ENCODE data around the gene MPIG6B.

The MPIG6B gene

GRCh38 chr6:31737315-31737990 lies 14.3 kb downstream of the MPIG6B start:
- TF ChIP-seq TCF12 (IDR thresholded peaks at IDR 0.05; ENCODE audit: low read depth), result no peak
- no peak for TF ChIP-seq EP300 (IDR thresholded peaks at IDR 0.05; ENCODE audit: borderline replicate concordance)
- no peak for TF ChIP-seq CEBPB (IDR thresholded peaks at IDR 0.05)
- no peak for TF ChIP-seq ZBTB7A (IDR thresholded peaks at IDR 0.05; ENCODE audit: low read depth)
- TF ChIP-seq RAD21 (IDR thresholded peaks at IDR 0.05; ENCODE audit: low read depth), result no peak
- TF ChIP-seq CREB1 (IDR thresholded peaks at IDR 0.05; ENCODE audit: low read depth), result no peak
- no peak for TF ChIP-seq USF1 (IDR thresholded peaks at IDR 0.05)
- TF ChIP-seq NFIC (IDR thresholded peaks at IDR 0.05), result no peak
- no peak for TF ChIP-seq EGR1 (IDR thresholded peaks at IDR 0.05)
- no peak for TF ChIP-seq FOXM1 (IDR thresholded peaks at IDR 0.05; ENCODE audit: borderline replicate concordance, low read depth)
- no peak for TF ChIP-seq YY1 (IDR thresholded peaks at IDR 0.05; ENCODE audit: low read depth)
- no peak for TF ChIP-seq REST (IDR thresholded peaks at IDR 0.05; ENCODE audit: low read depth)
- no peak for TF ChIP-seq TAF1 (IDR thresholded peaks at IDR 0.05; ENCODE audit: low read depth)
- TF ChIP-seq TEAD4 (IDR thresholded peaks at IDR 0.05), result no peak
- TF ChIP-seq, protein P1, sequence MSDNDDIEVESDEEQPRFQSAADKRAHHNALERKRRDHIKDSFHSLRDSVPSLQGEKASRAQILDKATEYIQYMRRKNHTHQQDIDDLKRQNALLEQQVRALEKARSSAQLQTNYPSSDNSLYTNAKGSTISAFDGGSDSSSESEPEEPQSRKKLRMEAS (IDR thresholded peaks at IDR 0.05), result no peak

DNA sequence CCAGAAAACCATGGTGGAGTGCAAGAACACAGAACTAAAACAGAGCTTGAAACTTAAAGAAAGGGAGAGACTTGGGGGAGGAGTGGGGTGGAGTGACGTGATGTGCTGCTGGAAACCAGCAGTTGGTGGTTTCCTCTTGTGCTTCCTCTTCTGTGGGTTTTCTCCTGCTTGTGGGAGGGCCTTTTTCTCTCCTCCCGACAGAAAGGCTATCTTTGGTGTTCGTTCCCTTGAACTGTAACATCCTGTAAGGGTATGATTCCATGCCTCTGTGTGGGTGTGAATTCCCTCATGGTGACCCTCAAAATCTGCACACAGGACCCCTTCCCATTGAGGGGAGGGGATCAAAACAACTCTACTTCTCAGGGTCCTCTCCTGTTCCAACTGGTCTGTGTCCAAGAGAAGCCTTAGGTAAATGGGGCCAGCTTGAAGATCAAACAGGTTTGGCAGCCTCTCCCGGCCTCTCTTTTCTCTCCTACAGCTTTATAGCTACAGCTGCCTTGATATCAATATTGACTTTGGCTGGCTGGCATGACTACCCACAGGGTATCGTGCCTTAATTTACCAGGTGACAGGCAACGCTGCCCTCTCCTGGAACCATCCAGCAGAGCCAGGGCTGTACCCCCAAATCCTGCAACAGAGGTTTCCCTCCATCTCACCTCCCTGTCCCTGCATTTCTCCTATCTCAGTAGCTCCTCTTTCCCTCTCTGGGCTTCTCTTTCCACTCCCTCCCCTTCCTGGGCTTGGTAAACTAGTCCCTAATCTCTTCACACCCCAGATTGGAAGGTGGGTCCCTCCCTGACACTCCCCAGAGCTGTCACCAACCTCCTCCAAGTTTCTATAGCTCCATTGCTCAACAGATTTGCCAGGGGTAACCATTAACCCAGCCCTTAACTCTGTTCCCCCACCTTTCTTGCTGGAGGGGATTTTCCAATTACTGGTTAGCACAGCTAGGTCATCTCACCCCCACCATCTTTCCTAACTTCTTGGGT lies 15.1 kb downstream of the MPIG6B start:
- TF ChIP-seq RAD21 (IDR thresholded peaks at IDR 0.05; ENCODE audit: low read depth), result peak; percentile 50; the same call in 1 of the 2 replicates
- TF ChIP-seq NFIC (IDR thresholded peaks at IDR 0.05), result no peak

GRCh38 chr6:31739639-31740396 lies 16.6 kb downstream of the MPIG6B start, which contains the start of gene MSH5:
Gene MSH5, plus strand, starts transcription at chr6:31740005. Its CDS starts 462 bp downstream, at chr6:31740467.
- TF ChIP-seq USF1 (IDR thresholded peaks at IDR 0.05), result peak; percentile 47
- TF ChIP-seq NFIC (IDR thresholded peaks at IDR 0.05), result peak; percentile 32
- peak; percentile 87 for TF ChIP-seq YY1 (IDR thresholded peaks at IDR 0.05; ENCODE audit: low read depth)
- TF ChIP-seq TEAD4 (IDR thresholded peaks at IDR 0.05), result peak; percentile 17; the same call in 1 of the 2 replicates
- 0 out of 2 replicates have a peak, but pooled peaks have one; percentile 18 for TF ChIP-seq EGR1 (IDR thresholded peaks at IDR 0.05)
- no peak for TF ChIP-seq RAD21 (IDR thresholded peaks at IDR 0.05; ENCODE audit: low read depth)
- peak; percentile 87 for TF ChIP-seq TCF12 (IDR thresholded peaks at IDR 0.05; ENCODE audit: low read depth)
- peak; percentile 80 for TF ChIP-seq ZBTB7A (IDR thresholded peaks at IDR 0.05; ENCODE audit: low read depth)
- TF ChIP-seq FOXM1 (IDR thresholded peaks at IDR 0.05; ENCODE audit: borderline replicate concordance, low read depth), result peak; percentile 77
- no peak for TF ChIP-seq CREB1 (IDR thresholded peaks at IDR 0.05; ENCODE audit: low read depth)
- peak; percentile 93 for TF ChIP-seq TAF1 (IDR thresholded peaks at IDR 0.05; ENCODE audit: low read depth)
- TF ChIP-seq, protein P1 (IDR thresholded peaks at IDR 0.05), result peak; percentile 99
- TF ChIP-seq CEBPB (IDR thresholded peaks at IDR 0.05), result no peak

- TF ChIP-seq USF1 (IDR thresholded peaks at IDR 0.05) (no peak), REST (IDR thresholded peaks at IDR 0.05; ENCODE audit: low read depth) (peak; percentile 21)
These were observed 17.4 kb downstream of the MPIG6B start for GRCh38 chr6:31740397-31741223.
